ENCODE measurements around the gene IFRD1.

- TF ChIP-seq ARNTL (CRISPR knock-in tag; IDR thresholded peaks at IDR 0.05; ENCODE audit: borderline replicate concordance, low read depth) (no peak), PATZ1 (CRISPR knock-in tag; IDR thresholded peaks at IDR 0.05; ENCODE audit: borderline replicate concordance) (no peak), ZFP30 (CRISPR knock-in tag; IDR thresholded peaks at IDR 0.05) (no peak), GLIS3 (CRISPR knock-in tag; IDR thresholded peaks at IDR 0.05) (0 out of 2 replicates have a peak, but pooled peaks have one; percentile 33)
Measured at GRCh38 chr7:112452102-112452888, 2.0 kb downstream of the IFRD1 start.

Data from SK-N-SH treated with all-trans-retinoic acid at 6 μM for 48 hours (cell line).